ENCODE measurements around the gene PRICKLE3.

PRICKLE3 gene

DNA sequence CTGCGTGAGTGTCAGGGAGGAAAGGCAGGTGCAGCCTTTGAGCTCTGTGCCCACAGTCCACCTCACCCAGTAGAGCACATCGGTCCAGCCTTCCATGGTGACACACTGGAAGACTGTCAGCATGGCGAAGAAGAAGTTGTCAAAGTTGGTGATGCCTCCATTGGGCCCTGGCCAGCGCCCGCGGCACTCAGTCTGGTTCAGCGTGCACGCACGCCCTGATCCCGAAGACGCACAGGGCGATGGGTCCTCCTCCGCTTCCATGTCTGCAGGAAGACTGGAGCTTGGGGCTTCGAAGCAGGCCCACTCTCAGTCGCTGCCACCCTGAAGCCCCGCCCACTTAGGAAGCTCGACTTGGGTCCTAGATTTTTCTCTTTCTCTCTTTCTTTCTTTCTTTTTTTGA is 42.0 kb upstream of the PRICKLE3 start:
- no peak for TF ChIP-seq CTCF (conservative IDR thresholded peaks at IDR 0.05; ENCODE audit: low read length)
- TF ChIP-seq EZH2phosphoT487 (IDR thresholded peaks at IDR 0.05; ENCODE audit: borderline replicate concordance), result no peak
- H3F3A ChIP-seq (ENCODE audit: low read depth), result no peaks in the 10 kb centered on the region

GRCh38 chrX:49227726-49228125 is 41.6 kb upstream of the PRICKLE3 start:
- Histone ChIP-seq H3K79me2 (ENCODE audit: insufficient read depth, low read length) (no peaks in the 10 kb centered on the region), H4K20me1 (ENCODE audit: insufficient read depth, low read length, poor library complexity, severe bottlenecking) (no peaks in the 10 kb centered on the region), H3K9me2 (replicated peaks; ENCODE audit: low read depth, low read length) (no peaks in the 10 kb centered on the region), H3K36me3 (ENCODE audit: insufficient read depth, low read length) (no peaks in the 10 kb centered on the region), H3K27me3 (ENCODE audit: insufficient read depth, low read length, poor library complexity, severe bottlenecking) (no peaks in the 10 kb centered on the region), H2AFZ (ENCODE audit: low read length) (no peak overlapping the region), H3K4me1 (ENCODE audit: insufficient read depth, low read length, poor library complexity, severe bottlenecking) (no peaks in the 10 kb centered on the region), H3F3A (ENCODE audit: low read depth) (no peaks in the 10 kb centered on the region), H3K4me3 (ENCODE audit: low read length, poor library complexity, severe bottlenecking) (no peak overlapping the region), H3K9me3 (ENCODE audit: insufficient read depth, low read depth, low read length) (no peaks in the 10 kb centered on the region), H3K4me2 (ENCODE audit: low read depth, low read length, poor library complexity, severe bottlenecking) (no peak overlapping the region), H3K9ac (ENCODE audit: low read depth, low read length, poor library complexity, severe bottlenecking) (no peak overlapping the region)
- TF ChIP-seq EZH2phosphoT487 (IDR thresholded peaks at IDR 0.05; ENCODE audit: borderline replicate concordance), result no peak
- TF ChIP-seq CTCF (conservative IDR thresholded peaks at IDR 0.05; ENCODE audit: low read length), result no peak

More for the DNA sequence above, 42.0 kb upstream of the PRICKLE3 start:
- H3K4me1 ChIP-seq (ENCODE audit: insufficient read depth, low read length, poor library complexity, severe bottlenecking), result no peaks in the 10 kb centered on the region
- no peak overlapping the region for H3K9ac ChIP-seq (ENCODE audit: low read depth, low read length, poor library complexity, severe bottlenecking)
- H3K79me2 ChIP-seq (ENCODE audit: insufficient read depth, low read length), result no peaks in the 10 kb centered on the region
- no peaks in the 10 kb centered on the region for H3K36me3 ChIP-seq (ENCODE audit: insufficient read depth, low read length)
- no peak overlapping the region for H2AFZ ChIP-seq (ENCODE audit: low read length)
- no peaks in the 10 kb centered on the region for H3K27me3 ChIP-seq (ENCODE audit: insufficient read depth, low read length, poor library complexity, severe bottlenecking)
- no peak overlapping the region for H3K4me3 ChIP-seq (ENCODE audit: low read length, poor library complexity, severe bottlenecking)
- H3K4me2 ChIP-seq (ENCODE audit: low read depth, low read length, poor library complexity, severe bottlenecking), result no peak overlapping the region
- H3K9me2 ChIP-seq (replicated peaks; ENCODE audit: low read depth, low read length), result no peaks in the 10 kb centered on the region
- H4K20me1 ChIP-seq (ENCODE audit: insufficient read depth, low read length, poor library complexity, severe bottlenecking), result no peaks in the 10 kb centered on the region
- no peaks in the 10 kb centered on the region for H3K9me3 ChIP-seq (ENCODE audit: insufficient read depth, low read depth, low read length)

GRCh38 chrX:49226946-49227345 is 40.8 kb upstream of the PRICKLE3 start:
- H3K4me2 ChIP-seq (ENCODE audit: low read depth, low read length, poor library complexity, severe bottlenecking), result no peak overlapping the region

More at GRCh38 chrX:49226946-49227345, 40.8 kb upstream of the PRICKLE3 start:
- TF ChIP-seq CTCF (conservative IDR thresholded peaks at IDR 0.05; ENCODE audit: low read length), result no peak
- no peak for TF ChIP-seq EZH2phosphoT487 (IDR thresholded peaks at IDR 0.05; ENCODE audit: borderline replicate concordance)
- H3K36me3 ChIP-seq (ENCODE audit: insufficient read depth, low read length), result no peaks in the 10 kb centered on the region
- H3K4me1 ChIP-seq (ENCODE audit: insufficient read depth, low read length, poor library complexity, severe bottlenecking), result no peaks in the 10 kb centered on the region
- H3F3A ChIP-seq (ENCODE audit: low read depth), result no peaks in the 10 kb centered on the region
- no peak overlapping the region for H2AFZ ChIP-seq (ENCODE audit: low read length)
- no peaks in the 10 kb centered on the region for H3K9me3 ChIP-seq (ENCODE audit: insufficient read depth, low read depth, low read length)
- H3K4me3 ChIP-seq (ENCODE audit: low read length, poor library complexity, severe bottlenecking), result no peak overlapping the region
- H3K9me2 ChIP-seq (replicated peaks; ENCODE audit: low read depth, low read length), result no peaks in the 10 kb centered on the region
- H3K9ac ChIP-seq (ENCODE audit: low read depth, low read length, poor library complexity, severe bottlenecking), result no peak overlapping the region
- H4K20me1 ChIP-seq (ENCODE audit: insufficient read depth, low read length, poor library complexity, severe bottlenecking), result no peaks in the 10 kb centered on the region
- H3K79me2 ChIP-seq (ENCODE audit: insufficient read depth, low read length), result no peaks in the 10 kb centered on the region
- H3K27me3 ChIP-seq (ENCODE audit: insufficient read depth, low read length, poor library complexity, severe bottlenecking), result no peaks in the 10 kb centered on the region
